Measurements from ENCODE around the gene IP6K2.

GRCh38 chr3:48678566-48679380 lies 38.2 kb downstream of the IP6K2 start:
- TF ChIP-seq, protein P1, sequence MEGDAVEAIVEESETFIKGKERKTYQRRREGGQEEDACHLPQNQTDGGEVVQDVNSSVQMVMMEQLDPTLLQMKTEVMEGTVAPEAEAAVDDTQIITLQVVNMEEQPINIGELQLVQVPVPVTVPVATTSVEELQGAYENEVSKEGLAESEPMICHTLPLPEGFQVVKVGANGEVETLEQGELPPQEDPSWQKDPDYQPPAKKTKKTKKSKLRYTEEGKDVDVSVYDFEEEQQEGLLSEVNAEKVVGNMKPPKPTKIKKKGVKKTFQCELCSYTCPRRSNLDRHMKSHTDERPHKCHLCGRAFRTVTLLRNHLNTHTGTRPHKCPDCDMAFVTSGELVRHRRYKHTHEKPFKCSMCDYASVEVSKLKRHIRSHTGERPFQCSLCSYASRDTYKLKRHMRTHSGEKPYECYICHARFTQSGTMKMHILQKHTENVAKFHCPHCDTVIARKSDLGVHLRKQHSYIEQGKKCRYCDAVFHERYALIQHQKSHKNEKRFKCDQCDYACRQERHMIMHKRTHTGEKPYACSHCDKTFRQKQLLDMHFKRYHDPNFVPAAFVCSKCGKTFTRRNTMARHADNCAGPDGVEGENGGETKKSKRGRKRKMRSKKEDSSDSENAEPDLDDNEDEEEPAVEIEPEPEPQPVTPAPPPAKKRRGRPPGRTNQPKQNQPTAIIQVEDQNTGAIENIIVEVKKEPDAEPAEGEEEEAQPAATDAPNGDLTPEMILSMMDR (IDR thresholded peaks at IDR 0.05) = no peak
- TF ChIP-seq POLR2A (IDR thresholded peaks at IDR 0.05) = no peak
